HG03575 (cell line): ENCODE measurements around the gene HES7.
"Not testable (repeated sequence)": the region's sequence is repeated elsewhere in the genome, so short reads cannot be mapped to it uniquely, and the experiment has no call there.

Source experiments
- ATAC-seq: cut with Tn5 transposase; IDR thresholded peaks from one replicate; pipeline ENCODE4 v1.9.1; 2021; ENCODE audit not compliant: unreplicated experiment, insufficient number of reproducible peaks, low FRiP score; ENCODE audit errors: extremely low read depth

Gene HES7

GRCh38 chr17:8123695-8124349, at the start of gene HES7:
Gene HES7, minus strand, starts transcription at chr17:8124106. Its CDS starts 22 bp downstream, at chr17:8124084.
- ATAC-seq: no peak

- ATAC-seq: peak; percentile 48
Observed at GRCh38 chr17:8173056-8173870, 49.4 kb upstream of the HES7 start.

GRCh38 chr17:8170186-8170585, 46.3 kb upstream of the HES7 start:
- ATAC-seq: not testable (repeated sequence)

GRCh38 chr17:8167526-8167925, 43.6 kb upstream of the HES7 start:
- ATAC-seq: no peak

- ATAC-seq: no peak
Observed at GRCh38 chr17:8166731-8167130, 42.8 kb upstream of the HES7 start.

GRCh38 chr17:8164815-8165131, 40.9 kb upstream of the HES7 start:
- no peak for ATAC-seq

- no peak for ATAC-seq
Observed at GRCh38 chr17:8163978-8164814, 40.3 kb upstream of the HES7 start.

- no peak for ATAC-seq
Observed at GRCh38 chr17:8162997-8163977, 39.4 kb upstream of the HES7 start.

- no peak for ATAC-seq
Observed at GRCh38 chr17:8162233-8162996, 38.5 kb upstream of the HES7 start, which contains the start of gene VAMP2. Gene VAMP2, minus strand, starts transcription at chr17:8162948. Its CDS starts 69 bp downstream, at chr17:8162879.

GRCh38 chr17:8161289-8162232, 37.7 kb upstream of the HES7 start:
- ATAC-seq: no peak

- no peak for ATAC-seq
Observed at GRCh38 chr17:8160741-8161221, 36.9 kb upstream of the HES7 start.

- ATAC-seq: no peak
Observed at GRCh38 chr17:8160224-8160577, 36.3 kb upstream of the HES7 start.

- no peak for ATAC-seq
Observed at GRCh38 chr17:8159459-8160223, 35.7 kb upstream of the HES7 start.

- ATAC-seq: no peak
Observed at GRCh38 chr17:8159032-8159400, 35.1 kb upstream of the HES7 start.

- ATAC-seq: no peak
Observed at GRCh38 chr17:8158267-8159031, 34.5 kb upstream of the HES7 start.
